ENCODE measurements around the gene BNIP5. TPM values are rescaled to one million over a fixed set of nuclear protein-coding genes. Genes with fewer than 3 reads are reported as not detected.

BNIP5 gene
- total RNA-seq, 1 experiment from 2014 or later, result not detected

DNA sequence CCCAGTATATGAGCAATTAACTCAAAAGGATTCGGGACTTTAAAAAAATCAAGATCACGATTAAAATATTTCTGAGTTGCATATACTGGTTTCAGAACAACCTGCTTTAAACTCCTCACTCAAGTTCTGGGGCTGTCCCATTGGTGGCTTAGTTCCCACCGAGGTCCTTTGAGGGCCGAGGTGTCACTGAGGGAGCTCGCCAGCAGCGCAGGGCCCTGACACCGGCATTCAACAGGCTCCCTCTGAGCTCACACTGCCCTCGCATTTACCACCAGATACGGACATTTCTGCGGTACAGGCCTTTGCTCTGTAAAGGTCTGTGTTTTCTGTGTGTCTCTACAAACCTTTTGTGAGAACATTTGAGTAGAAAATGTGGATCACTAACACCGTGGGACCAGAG is 24.4 kb upstream of the BNIP5 start:
- Mint-ChIP-seq H3K4me1 (no peaks in the 10 kb centered on the region), H3K4me3 (no peak overlapping the region), H3K27me3 (ENCODE audit: low read depth) (no peaks in the 10 kb centered on the region; the same call in 1 of the 2 replicates), H3K9me3 (no peaks in the 10 kb centered on the region), H3K27ac (no peak overlapping the region), H3K36me3 (no peaks in the 10 kb centered on the region)
- POLR2A ChIA-PET, result no interaction called here
- DNase-seq (ENCODE audit: low spot score), result no peak
- no peak for ATAC-seq
- CTCF ChIA-PET, result interaction anchor here (0.5 to 6.0 kb wide), 11 partner anchors 10 to 325 kb away, joined by 3 to 52 read pairs (median 4); no protein-coding TSS in a partner anchor
- TF ChIP-seq, protein P1, sequence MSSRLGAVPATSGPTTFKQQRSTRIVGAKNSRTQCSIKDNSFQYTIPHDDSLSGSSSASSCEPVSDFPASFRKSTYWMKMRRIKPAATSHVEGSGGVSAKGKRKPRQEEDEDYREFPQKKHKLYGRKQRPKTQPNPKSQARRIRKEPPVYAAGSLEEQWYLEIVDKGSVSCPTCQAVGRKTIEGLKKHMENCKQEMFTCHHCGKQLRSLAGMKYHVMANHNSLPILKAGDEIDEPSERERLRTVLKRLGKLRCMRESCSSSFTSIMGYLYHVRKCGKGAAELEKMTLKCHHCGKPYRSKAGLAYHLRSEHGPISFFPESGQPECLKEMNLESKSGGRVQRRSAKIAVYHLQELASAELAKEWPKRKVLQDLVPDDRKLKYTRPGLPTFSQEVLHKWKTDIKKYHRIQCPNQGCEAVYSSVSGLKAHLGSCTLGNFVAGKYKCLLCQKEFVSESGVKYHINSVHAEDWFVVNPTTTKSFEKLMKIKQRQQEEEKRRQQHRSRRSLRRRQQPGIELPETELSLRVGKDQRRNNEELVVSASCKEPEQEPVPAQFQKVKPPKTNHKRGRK (CRISPR knock-in tag; IDR thresholded peaks at IDR 0.05; ENCODE audit: borderline replicate concordance), result no peak
- TF ChIP-seq ZNF317 (CRISPR knock-in tag; IDR thresholded peaks at IDR 0.05; ENCODE audit: borderline replicate concordance, low read depth) (no peak), JAZF1 (CRISPR knock-in tag; IDR thresholded peaks at IDR 0.05) (no peak), ZNF671 (CRISPR knock-in tag; IDR thresholded peaks at IDR 0.05) (no peak), ZNF219 (CRISPR knock-in tag; IDR thresholded peaks at IDR 0.05; ENCODE audit: borderline replicate concordance) (no peak), CTCF (IDR thresholded peaks at IDR 0.05) (no peak), FOXK1 (CRISPR knock-in tag; IDR thresholded peaks at IDR 0.05) (no peak), PREB (CRISPR knock-in tag; IDR thresholded peaks at IDR 0.05; ENCODE audit: borderline replicate concordance) (no peak), ZNF532 (CRISPR knock-in tag; IDR thresholded peaks at IDR 0.05; ENCODE audit: borderline replicate concordance) (no peak), ATF1 (CRISPR knock-in tag; IDR thresholded peaks at IDR 0.05) (no peak), TCF7 (CRISPR knock-in tag; IDR thresholded peaks at IDR 0.05; ENCODE audit: low read depth) (no peak), NR1H2 (CRISPR knock-in tag; IDR thresholded peaks at IDR 0.05) (no peak), FOXP4 (CRISPR knock-in tag; IDR thresholded peaks at IDR 0.05) (no peak), GABPB1 (CRISPR knock-in tag; IDR thresholded peaks at IDR 0.05) (no peak)
- TF ChIP-seq, protein P2, sequence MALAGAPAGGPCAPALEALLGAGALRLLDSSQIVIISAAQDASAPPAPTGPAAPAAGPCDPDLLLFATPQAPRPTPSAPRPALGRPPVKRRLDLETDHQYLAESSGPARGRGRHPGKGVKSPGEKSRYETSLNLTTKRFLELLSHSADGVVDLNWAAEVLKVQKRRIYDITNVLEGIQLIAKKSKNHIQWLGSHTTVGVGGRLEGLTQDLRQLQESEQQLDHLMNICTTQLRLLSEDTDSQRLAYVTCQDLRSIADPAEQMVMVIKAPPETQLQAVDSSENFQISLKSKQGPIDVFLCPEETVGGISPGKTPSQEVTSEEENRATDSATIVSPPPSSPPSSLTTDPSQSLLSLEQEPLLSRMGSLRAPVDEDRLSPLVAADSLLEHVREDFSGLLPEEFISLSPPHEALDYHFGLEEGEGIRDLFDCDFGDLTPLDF (CRISPR knock-in tag; IDR thresholded peaks at IDR 0.05), result no peak
